K562 treated with DMSO at 1 percent for 24 hours (cell line): ENCODE results near the gene NR2E1. TPM values are rescaled to one million over a fixed set of nuclear protein-coding genes. Genes with fewer than 3 reads are reported as not detected.

Experiments
- total RNA-seq: library from RNA; unstranded; fragments of 300-600 nt; gene quantifications from 2 replicates; pipeline ENCODE4 v1.2.3, GENCODE V29; 2022; ENCODE audit warnings: low read depth; ENCODE audit not compliant: insufficient read depth

Gene NR2E1
- not detected in 2 replicates for total RNA-seq

GRCh38 chr6:108165714-108166663 is at the start of gene NR2E1:
Gene NR2E1 (plus strand): TSS chr6:108166022. CDS start chr6:108166766, 744 bp downstream.

Other genes starting within 250 kb of the NR2E1 start
- gene SEC63, start 207.8 kb upstream of the NR2E1 start, total RNA-seq: 14.8 and 15.5 TPM in 2 replicates
- 55.9 and 58.2 TPM in 2 replicates for gene OSTM1, start 91.3 kb upstream of the NR2E1 start, total RNA-seq
- 114 and 127 TPM in 2 replicates for gene SNX3, start 95.0 kb downstream of the NR2E1 start, total RNA-seq
- gene AFG1L, start 129.0 kb downstream of the NR2E1 start, total RNA-seq: 2.2 and 3.4 TPM in 2 replicates